G401.6 (cell line): ENCODE data around the gene ASF1B.
A peak's percentile ranks its signal among the peaks of the same experiment; 100 is the strongest.

Experiments
- FAIRE-seq: peaks from 2 replicates; lab custom pipeline; 2012; peaks lifted over from hg19 to GRCh38; lab: Jason Lieb, UNC

The ASF1B gene

DNA sequence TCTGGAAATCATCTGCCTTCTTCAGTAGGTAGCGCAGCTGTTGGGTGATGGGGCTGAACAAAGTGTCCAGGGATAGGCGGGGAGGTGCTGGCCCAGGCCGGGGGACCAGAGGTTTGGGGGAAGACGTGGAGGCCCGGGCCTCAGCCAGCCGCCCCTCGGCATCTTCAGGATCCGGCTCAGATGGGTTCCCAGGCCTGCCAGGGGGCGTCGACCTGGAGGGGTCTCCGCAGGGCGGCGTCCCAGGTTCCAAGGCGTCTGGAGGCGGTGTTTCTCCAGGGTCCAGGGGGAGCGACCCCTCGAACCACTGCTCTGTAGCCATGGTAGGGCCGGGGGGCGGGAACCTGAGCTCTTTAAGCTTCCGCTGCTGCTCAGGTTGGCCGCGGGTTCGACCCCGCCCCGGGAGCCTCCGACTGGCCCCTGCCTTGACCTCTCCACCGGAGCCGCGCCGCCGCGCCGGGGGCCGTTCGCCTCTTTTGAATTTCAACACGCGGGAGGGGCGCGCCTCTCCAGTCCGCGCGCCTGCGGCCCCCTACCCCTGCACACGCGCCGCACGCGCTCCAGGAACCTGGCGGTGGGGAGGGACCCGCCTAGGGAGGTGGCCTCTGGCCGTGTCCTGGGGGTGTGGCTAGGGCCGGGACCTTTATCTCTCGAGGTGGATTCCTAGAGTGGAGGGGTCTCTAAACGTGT lies 50.9 kb downstream of the ASF1B start, which contains the start of gene C19orf67:
C19orf67 (minus strand) TSS at position 475 of the 687 bp plus-strand sequence; CDS start at position 319, 156 bp downstream.
- no peak for FAIRE-seq

DNA sequence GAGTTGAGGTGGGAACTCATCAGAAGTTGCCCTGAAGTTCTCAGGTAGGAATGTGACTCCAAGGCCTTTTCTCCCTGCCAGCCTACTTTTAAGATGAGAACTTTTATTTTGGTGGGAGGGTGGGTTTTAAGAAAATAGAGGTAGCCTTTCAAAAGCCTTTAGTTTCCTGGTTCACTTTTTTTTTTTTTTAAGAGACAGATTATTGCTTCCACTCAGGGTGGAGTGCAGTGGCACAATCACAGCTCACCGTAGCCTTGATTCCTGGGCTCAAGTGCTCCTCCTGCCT lies 53.8 kb downstream of the ASF1B start:
- no peak for FAIRE-seq

DNA sequence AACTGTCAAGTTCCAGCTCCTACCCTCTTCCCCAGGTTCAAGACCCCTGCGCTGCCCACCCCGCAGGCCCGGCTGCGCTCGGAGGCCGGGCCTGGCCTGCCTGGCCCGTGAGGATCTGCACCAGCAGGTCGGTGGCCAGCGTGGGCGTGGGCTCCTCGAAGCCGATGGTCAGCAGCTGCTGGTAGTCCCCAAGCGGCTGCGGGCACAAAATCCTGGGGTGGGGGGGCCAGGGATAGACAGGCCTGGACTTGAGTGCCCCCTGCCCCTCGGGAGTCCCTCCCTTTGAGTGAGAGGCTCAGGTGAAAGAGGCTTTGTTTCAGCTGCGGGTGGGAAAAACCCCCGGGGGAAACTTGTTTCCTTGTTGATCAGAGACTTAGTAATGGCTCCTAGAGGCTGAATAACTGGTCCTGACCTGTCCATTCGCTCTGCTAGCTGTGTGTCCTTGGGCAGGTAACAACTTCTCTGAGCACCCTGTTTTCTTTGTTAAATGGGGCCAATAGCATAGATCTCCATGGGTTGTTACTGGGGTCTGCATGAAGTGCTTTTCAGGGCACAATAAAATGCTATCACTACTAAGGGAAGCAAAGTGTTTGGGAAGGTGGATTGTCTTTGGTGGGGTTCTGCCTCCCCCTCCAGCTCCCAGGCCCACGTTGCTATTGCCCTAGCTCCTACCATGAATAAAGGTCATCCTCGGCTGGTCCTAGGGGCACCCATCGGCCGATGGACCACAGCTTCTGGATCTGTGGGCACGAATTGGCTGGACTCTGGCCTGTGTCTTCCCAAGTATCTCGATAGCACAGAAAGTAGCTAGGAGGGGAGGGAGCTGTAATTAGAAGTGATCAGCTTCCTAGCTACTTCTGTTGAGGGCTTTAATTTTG lies 54.4 kb downstream of the ASF1B start:
- no peak for FAIRE-seq

DNA sequence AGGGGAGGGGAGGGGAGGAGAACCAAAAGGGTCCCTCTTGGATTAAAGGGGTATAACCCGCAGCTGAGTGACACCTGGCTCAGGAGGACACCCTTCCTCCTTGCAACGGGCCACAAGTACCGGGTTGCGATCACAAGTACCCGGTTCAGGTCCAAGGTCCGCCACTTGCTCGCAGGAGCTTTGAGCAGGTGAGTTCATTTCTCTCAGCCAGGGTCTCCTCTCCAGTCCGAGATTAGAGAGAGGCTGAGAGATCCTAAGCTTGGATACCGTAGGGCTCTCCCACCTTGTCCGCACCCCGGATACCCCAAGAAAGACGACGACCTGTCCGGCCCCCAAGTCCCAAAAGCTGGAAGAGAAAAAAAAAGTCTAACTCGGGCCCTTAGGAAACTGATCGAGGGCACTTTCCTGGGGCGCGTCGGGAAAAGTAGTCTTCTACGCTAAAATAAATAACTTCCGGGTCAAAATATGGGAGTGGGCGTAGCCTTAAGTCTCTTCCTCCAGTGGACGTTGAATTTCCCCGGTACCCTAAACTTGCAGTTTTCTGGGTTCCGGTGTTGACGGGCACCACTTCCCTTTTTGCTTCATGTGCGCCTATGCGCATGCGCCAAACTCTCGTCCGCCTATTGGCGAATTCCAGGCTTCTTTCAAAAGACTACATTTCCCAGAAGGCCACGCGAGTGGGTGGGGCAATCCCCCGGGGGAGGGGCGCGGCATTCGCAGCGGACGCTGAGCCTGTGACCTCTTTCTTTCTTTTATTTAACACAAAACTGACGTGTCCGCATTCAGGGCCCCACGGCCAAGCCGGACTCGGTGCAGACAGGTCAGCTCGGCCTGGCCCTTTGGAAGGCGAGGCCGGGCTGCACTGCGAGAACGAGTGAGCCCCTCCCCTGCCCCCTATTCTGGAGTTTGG lies 55.2 kb downstream of the ASF1B start:
- peak; percentile 99 for FAIRE-seq

DNA sequence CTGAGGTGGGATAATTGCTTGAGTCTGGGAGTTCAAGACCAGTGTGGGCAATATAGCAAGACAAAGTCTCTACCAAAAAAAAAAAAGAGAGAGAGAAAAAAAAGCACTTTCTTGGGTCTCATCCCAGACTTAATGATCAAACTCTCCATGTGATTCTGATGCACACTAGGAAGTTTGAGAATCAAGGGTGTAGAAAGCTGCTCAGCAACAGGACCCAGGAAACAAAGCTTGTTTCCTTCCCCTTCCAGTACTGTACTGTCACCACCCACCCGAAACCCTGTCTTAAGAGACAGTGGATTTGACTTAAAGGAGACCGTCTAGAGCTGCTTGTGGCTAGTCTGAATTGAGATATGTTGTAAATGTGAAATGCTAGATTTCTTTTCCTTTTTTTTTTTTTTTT lies 58.0 kb downstream of the ASF1B start:
- FAIRE-seq: no peak

DNA sequence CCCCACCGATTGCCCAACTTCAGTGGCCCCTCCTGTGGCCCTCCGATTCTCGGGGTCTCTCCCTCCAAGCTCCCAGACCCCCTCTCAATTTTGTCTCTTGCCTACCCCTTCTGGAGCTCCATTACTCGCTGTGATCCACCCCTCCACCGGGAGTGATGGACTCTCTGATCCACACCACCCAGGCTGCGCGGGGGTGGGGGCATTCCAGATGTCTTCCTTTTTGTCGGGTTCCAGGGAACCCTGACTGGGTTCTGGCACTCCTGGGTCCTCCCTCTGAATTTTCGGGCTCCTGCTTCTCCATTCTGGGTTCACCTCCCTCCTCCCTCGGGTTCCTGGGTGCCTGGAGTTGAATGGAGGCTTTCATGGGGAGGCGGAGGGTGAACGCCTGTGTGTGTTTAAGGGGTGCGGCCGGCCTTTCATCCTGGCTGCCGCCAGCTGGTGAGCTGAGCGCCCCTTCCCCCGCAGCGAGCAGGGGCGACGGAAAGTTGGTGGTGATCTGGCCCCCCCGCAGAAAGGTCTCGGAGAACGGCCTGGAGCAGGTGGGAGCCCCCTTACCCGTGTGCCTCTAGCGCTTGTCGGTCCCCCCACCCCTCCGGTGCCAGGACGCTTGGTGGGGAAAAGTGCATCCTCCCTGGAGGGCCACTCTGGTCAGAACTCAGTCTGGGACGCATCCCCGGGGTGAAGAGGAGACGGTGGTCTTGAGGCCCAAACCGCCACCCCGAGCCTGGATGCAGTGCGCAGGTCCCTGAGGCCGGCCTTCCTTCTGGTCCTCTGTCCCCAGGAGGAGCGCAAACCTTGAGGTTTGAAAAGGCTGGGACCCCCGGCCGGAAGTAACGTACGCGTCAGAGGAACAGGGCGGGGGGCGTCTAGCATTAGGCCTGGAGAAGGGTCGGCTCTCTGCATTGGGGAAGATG lies 62.2 kb downstream of the ASF1B start:
- FAIRE-seq: no peak

DNA sequence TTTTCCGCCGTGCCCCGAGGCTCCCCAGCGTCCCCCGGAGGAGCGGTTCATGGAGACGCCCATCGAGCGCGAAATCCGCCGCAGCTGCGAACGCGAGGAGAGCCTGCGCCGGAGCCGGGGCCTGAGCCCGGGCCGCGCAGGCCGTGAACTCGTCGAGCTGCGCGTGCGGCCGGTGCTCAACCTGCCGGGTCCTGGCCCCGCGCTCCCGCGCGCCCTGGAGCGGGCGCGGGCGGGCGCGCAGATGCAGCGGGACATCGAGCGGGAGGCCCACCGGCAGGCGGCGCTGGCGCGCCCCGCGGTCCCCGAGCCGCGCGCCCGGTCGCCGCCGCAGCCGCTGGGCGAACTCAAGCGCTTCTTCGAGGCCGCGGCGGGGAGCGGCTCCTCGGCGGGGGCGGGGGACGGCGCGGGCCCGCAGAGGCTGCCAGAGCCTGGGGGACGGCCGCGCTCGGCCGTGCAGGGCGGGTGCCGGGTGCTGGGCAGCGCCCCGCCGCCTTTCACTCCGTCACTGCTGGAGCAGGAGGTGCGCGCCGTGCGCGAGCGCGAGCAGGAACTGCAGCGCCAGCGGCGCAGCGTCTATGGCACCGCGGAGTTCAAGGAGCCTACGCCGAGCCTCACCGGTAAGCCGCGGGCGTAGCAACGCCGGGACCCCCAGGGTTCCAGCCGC lies 63.0 kb downstream of the ASF1B start:
- no peak for FAIRE-seq

DNA sequence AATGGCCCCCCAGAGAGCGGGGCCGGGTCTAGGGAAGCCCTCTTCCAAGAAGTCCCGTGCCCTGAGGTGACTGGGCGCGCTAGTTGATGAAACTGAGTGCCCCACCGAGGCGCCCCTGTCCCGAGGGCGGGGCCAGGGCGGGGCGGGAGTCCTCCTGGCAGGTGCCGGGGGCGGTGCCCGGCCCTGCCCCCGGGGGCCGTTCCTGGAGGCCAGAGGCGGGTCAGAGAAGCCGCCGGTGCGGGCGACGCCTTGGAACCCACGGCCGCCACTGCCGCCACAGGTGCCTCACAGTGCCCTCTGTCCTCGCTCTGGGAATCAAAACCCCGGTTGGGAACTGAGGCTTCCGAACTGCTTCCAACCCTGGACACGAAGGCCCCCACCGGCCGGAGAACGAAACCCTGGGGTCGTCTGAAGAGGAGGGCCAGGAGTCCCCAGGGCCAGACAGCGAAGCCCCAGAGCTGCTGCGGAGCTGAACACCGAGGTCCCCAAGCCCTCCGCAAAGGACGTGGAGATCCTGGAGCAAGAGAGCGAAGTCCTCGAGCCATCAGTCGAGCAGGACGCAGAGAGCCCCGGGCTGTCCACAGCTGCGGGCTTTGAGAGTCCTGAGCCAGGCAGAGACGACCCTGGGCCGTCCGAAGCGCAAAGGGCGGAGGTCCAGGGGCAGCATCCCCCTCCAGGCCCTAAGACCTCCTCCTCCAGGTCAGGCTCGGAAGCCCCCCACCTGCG lies 63.7 kb downstream of the ASF1B start, which contains the start of gene MISP3:
MISP3 (plus strand) TSS at position 252 of the 726 bp plus-strand sequence. CDS start 524 bp downstream, outside the sequence.
- FAIRE-seq: no peak

DNA sequence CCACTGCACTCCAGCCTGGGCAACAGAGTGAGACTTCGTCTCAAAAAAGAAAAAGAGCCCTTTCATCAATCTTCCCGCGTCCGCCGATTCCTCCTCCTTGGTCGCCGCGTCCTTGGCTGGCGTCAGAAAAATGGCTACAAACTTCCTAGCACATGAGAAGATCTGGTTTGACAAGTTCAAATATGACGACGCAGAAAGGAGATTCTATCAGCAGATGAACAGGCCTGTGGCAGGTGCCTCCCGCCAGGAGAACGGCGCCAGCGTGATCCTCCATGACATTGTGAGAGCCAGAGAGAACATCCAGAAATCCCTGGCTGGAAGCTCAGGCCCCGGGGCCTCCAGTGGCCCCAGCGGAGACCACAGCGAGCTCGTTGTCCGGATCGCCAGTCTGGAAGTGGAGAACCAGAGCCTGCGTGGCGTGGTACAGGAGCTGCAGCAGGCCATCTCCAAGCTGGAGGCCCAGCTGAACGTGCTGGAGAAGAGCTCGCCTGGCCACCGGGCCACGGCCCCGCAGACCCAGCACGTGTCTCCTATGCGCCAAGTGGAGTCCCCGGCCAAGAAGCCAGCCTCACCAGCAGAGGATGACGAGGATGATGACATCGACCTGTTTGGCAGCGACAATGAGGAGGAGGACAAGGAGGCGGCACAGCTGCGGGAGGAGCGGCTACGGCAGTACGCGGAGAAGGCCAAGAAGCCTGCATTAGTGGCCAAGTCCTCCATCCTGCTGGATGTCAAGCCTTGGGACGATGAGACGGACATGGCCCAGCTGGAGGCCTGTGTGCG lies 65.9 kb downstream of the ASF1B start:
- no peak for FAIRE-seq
